Activated CD8-positive, alpha-beta memory T cell treated with anti-CD3 and anti-CD28 coated beads for 36 hours (primary cell): Measurements from ENCODE around the gene NR1H2. TPM values are rescaled to one million over a fixed set of nuclear protein-coding genes. Genes with fewer than 3 reads are reported as not detected.
"Not testable (repeated sequence)": the region's sequence is repeated elsewhere in the genome, so short reads cannot be mapped to it uniquely, and the experiment has no call there.

ENCODE experiments used
- CTCF ChIA-PET: fragments of 350-600 bp; sonication (Branson Sonifier 250); formaldehyde crosslinking; loops from one replicate; lab custom pipeline; 2021; ENCODE audit warnings: antibody characterized with exemption; lab: Charles Lee
- POLR2A ChIA-PET: fragments of 350-600 bp; sonication (Branson Sonifier 250); formaldehyde crosslinking; loops from one replicate; lab custom pipeline; 2021; ENCODE audit warnings: antibody characterized with exemption; lab: Charles Lee
- total RNA-seq, 2 experiments: library from RNA; stranded (reverse); gene quantifications; one replicate each; pipeline ENCODE4 v1.2.3, GENCODE V29; 2021

Gene NR1H2
- total RNA-seq, 2 experiments from 2014 or later, result 67.4 to 70.9 TPM

- POLR2A ChIA-PET, result interaction anchor here (0.6 to 1.4 kb wide), 7 partner anchors 9 to 52 kb away, joined by 3 to 6 read pairs (median 4); partner anchors contain the start of gene NR1H2
- CTCF ChIA-PET, result interaction anchor here (0.8 to 2.5 kb wide), 7 partner anchors 10 to 537 kb away, joined by 3 to 14 read pairs (median 4); partner anchors contain the start of gene NR1H2
Measured at GRCh38 chr19:50384685-50385535, 8.7 kb downstream of the NR1H2 start.

DNA sequence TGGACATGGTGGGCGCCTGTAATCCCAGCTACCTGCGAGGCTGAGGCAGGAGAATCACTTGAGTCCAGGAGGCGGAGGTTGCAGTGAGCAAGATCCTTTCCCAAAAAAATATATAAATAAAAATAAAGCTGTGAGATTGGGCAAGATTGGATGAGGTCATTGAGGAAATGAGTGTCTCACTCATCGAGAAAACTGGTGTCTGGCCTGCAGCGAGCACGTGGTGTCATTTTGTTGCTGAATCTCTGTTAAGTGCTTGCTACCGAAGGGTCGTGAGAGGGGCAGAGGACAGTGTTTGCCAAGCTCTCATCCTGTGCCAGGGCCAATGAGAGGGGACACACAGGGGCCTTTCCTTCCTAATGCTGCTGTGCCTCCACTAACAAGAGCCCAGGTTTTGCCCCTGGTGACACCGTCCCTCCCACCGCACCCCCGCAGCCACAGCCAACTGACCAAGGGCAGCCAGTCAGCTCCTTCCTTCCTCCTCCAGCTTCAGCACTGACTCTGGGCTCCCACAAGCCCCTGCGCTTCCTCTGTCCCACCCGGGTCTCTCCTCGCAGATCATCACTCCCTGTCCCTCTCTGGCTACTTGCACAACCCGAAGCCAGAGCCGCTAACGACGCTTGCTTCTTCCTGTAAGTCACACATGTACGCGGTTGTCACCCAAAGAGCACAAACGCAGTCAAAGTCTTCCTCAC, 11.1 kb downstream of the NR1H2 start:
- POLR2A ChIA-PET, result interaction anchor here (0.6 kb wide), 1 partner anchor 58 kb away, joined by 3 read pairs; the partner anchor contains the start of gene KCNC3
- CTCF ChIA-PET, result interaction anchor here (1.8 kb wide), 1 partner anchor 19 kb away, joined by 7 read pairs; no protein-coding TSS in a partner anchor

DNA sequence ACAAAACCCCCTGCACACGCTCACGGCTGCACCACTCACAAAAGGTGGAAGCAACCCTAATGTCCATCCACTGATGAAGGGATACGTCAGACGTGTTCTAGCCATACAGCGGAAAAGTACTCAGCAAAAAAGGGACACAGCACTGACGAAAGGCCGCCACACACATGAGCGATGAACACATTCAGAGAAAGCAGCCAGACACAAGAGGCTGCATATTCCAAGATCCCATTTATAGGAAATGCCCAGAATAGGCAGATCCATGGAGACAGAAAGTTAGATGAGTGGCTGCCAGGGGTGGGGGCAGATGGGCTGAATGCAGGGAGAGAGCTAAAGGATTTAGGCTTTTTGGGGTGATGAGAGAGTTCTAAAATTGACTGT, 11.6 kb downstream of the NR1H2 start:
- ChIA-PET POLR2A (no interaction called here), CTCF (no interaction called here)

DNA sequence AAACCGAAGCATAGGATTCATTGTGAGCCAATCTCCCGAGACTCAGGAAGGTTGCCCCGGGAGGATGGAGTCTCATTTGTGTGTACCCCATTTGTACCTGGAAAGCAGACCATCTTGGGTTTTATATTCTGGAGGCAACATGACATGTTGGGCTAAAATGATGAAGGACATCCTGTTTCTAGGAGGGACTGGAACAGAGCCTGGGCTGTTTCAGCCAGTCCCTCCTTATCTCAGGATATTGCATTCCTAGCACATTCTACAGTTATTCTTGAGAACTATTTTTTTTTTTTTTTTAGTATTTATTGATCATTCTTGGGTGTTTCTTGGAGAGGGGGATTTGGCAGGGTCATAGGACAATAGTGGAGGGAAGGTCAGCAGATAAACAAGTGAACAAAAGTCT, 14.0 kb downstream of the NR1H2 start:
- POLR2A ChIA-PET, result interaction anchor here (0.7 kb wide), 1 partner anchor 39 kb away, joined by 4 read pairs; no protein-coding TSS in a partner anchor
- CTCF ChIA-PET, result not testable (repeated sequence)

GRCh38 chr19:50390952-50391351, 14.7 kb downstream of the NR1H2 start:
- POLR2A ChIA-PET, result interaction anchor here (0.6 kb wide), 1 partner anchor 93 kb away, joined by 3 read pairs; no protein-coding TSS in a partner anchor
- CTCF ChIA-PET, result not testable (repeated sequence)

DNA sequence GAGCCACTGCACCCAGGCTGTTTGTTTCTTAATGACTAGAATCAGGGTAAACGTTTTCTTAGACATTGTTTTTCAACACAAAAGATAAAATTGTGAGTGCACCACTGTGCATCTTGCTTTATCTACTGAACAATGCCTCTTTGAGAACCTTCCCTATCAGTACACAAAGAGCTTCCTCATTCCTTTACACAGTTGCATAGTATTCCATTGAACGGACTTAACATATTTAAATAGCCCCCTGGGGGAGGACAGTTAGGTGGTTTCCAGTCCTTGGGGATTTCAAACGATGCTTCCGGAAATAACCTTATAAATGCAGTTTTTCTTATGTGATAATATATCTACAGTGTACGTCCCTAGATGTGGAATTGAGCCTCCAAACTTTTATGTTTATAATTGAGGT, 16.5 kb downstream of the NR1H2 start:
- ChIA-PET POLR2A (no interaction called here), CTCF (no interaction called here)

DNA sequence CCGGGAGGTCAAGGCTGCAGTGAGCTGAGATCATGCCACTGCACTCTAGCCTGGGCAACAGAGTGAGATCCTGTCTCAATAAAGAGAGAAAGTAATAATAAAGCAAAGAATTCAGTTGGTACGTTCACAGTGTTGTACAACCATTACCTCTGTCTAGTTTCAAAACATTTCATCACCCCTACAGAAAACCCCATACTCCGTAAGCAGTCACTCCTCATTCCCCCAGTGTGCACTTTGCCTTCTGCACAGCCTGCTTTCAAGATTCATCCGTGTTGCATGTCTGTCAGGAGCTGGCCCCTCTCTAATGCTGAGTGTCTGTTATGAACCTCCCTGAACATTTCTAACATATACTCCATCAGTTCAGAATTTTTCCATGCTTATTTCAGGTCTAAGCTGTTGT, 17.3 kb downstream of the NR1H2 start:
- ChIA-PET POLR2A (no interaction called here), CTCF (interaction anchor here (0.7 kb wide), 1 partner anchor 37 kb away, joined by 3 read pairs; no protein-coding TSS in a partner anchor)

- ChIA-PET POLR2A (no interaction called here), CTCF (interaction anchor here (0.7 kb wide), 1 partner anchor 37 kb away, joined by 3 read pairs; no protein-coding TSS in a partner anchor)
Measured at GRCh38 chr19:50394017-50394416, 17.8 kb downstream of the NR1H2 start.

DNA sequence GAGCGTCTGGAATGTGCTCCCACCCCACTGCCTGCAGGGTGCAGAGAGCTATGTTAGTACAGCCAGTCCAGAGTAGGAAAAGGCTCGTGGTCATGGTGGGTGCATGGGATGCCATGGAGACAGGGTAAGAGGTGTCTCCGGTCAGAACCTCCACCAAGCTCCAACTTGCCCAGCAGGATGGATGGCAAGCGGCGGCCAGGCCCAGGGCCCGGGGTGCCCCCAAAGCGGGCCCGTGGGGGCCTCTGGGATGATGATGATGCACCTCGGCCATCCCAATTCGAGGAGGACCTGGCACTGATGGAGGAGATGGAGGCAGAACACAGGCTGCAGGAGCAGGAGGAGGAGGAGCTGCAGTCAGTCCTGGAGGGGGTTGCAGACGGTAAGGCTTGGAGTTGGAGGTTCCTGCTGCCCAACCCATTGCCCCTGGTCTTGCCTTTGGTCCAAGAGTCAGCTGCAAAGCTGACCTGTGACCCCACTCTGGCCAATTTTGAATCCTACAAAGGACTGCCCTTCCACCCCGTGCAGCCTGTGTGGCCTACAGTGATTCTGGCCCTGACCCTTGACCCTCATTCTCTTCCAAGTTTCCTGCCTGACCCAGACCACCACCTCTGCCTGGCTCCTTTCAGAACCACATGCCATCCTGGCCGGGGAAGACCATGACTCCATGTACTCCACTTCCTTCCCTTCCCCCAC, 22.6 kb downstream of the NR1H2 start:
- POLR2A ChIA-PET, result interaction anchor here (0.5 kb wide), 1 partner anchor 35 kb away, joined by 4 read pairs; no protein-coding TSS in a partner anchor
- CTCF ChIA-PET, result interaction anchor here (1.5 kb wide), 1 partner anchor 62 kb away, joined by 3 read pairs; no protein-coding TSS in a partner anchor

GRCh38 chr19:50399368-50399745, 23.1 kb downstream of the NR1H2 start:
- ChIA-PET POLR2A (no interaction called here), CTCF (interaction anchor here (0.7 to 1.5 kb wide), 2 partner anchors 36 to 61 kb away, joined by 3 read pairs; no protein-coding TSS in a partner anchor)

- ChIA-PET POLR2A (no interaction called here), CTCF (no interaction called here)
Measured at GRCh38 chr19:50401605-50402450, 25.6 kb downstream of the NR1H2 start.

DNA sequence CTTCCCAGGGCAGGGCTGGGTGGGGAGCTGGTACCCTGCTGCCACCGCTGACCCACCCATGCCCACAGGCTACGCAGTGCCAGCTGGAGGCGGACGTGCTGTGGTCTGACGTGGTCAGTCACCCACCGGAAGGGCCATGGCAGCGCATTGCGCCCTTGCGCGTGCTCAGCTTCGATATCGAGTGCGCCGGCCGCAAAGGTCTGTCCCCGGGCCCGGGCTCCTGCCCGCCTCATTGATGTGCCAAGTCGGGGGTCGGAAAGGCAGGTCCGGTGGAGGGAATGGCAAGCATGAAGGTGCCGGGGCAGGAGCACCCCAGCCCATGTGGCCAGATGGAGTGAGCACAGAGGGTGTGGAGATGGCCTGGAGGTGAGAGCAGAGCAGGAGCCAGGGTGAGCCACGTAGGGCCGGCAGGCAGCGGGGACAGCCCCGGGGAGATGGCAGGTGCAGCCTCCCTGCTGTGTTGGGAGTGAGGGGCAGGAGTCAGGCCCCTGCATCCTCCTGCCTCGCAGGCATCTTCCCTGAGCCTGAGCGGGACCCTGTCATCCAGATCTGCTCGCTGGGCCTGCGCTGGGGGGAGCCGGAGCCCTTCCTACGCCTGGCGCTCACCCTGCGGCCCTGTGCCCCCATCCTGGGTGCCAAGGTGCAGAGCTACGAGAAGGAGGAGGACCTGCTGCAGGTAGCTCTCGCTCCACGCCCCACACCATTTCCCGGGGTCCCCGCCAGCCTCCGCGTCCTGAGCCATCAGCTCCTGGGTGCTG, 26.5 kb downstream of the NR1H2 start:
- ChIA-PET POLR2A (no interaction called here), CTCF (no interaction called here)

GRCh38 chr19:50406156-50406820, 30.0 kb downstream of the NR1H2 start:
- POLR2A ChIA-PET, result no interaction called here
- CTCF ChIA-PET, result no interaction called here

- ChIA-PET CTCF (interaction anchor here (0.7 kb wide), 1 partner anchor 39 kb away, joined by 3 read pairs; no protein-coding TSS in a partner anchor), POLR2A (no interaction called here)
Measured at GRCh38 chr19:50406829-50407228, 30.6 kb downstream of the NR1H2 start.

DNA sequence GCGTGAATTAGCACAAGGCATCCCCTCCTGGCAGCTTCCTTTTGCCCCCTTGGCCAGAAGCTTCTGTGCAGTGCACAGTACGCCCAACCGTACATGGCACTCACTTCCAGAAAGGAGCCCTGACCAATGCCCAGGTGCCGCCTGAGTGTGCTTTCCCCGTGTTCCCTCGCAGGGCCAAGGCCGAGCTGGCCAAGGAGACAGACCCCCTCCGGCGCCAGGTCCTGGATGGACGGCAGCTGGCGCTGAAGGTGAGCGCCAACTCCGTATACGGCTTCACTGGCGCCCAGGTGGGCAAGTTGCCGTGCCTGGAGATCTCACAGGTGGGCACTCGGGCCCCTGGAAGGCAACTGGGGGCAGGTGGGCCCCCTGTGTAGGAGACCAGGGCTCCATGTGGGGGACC, 33.1 kb downstream of the NR1H2 start:
- ChIA-PET CTCF (no interaction called here), POLR2A (no interaction called here)

DNA sequence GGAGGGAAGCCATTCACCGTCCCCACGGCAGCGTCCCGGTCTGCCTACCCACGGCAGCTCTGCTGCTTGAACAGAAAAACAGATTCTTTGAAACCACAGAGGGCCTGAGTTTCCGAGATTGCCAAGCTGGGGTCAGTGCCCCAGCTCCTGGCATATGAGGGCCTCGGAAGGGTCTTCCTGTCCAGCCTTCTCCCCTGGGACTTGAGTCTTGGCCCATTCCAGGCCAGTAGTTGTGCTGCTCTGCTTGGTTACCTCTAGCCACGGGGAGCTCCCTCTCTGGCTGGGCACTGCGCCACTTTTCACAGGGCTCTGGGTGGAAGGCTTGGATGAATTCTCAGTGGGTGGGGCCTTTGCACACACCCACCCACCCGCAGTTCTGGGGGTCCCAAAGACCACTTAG, 33.9 kb downstream of the NR1H2 start:
- ChIA-PET POLR2A (no interaction called here), CTCF (no interaction called here)

DNA sequence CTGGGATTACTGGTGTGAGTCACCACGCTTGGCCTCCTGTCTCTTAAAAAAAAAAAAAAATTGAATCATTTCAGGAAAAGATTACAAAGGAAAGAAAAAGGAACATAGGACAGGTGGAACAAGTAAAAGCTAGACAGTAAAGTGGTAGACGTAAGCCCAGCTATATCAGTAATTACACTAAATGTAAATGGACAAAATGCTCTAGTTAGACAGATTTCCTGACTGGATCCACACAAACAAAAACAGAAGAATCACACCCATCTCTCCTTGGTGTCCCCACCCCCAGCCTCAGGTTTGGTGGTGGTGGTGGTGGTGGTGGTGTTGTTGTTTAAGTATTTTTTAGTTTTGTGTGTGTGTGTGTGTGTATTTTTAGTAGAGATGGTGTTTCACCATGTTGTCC, 36.2 kb downstream of the NR1H2 start:
- POLR2A ChIA-PET, result interaction anchor here (0.7 kb wide), 1 partner anchor 390 kb away, joined by 3 read pairs; no protein-coding TSS in a partner anchor
- CTCF ChIA-PET, result interaction anchor here (1.8 kb wide), 1 partner anchor 55 kb away, joined by 4 read pairs; no protein-coding TSS in a partner anchor
